CD4-positive, alpha-beta T cell treated with Interleukin-6 for 4 hours (primary cell): ENCODE data around the gene SHC2.

Source experiments
- DNase-seq: peaks from one replicate; pipeline ENCODE4 v3.0.0-alpha.2; 2020; ENCODE audit warnings: mixed read lengths

SHC2 gene

GRCh38 chr19:460877-461720 is at the start of gene SHC2:
Gene SHC2, minus strand, starts transcription at chr19:461033. Its CDS starts 37 bp downstream, at chr19:460996.
- peak; percentile 16 for DNase-seq

- no peak for DNase-seq
Observed at GRCh38 chr19:508204-509150, 47.6 kb upstream of the SHC2 start.

- peak; percentile 89 for DNase-seq
Observed at GRCh38 chr19:507286-508203, 46.7 kb upstream of the SHC2 start, which contains the start of gene TPGS1. Gene TPGS1, plus strand, starts transcription at chr19:507497. Its CDS starts 10 bp downstream, at chr19:507507.

- peak; percentile 95 for DNase-seq
Observed at GRCh38 chr19:506404-507285, 45.8 kb upstream of the SHC2 start.

- no peak for DNase-seq
Observed at GRCh38 chr19:504616-505015, 43.8 kb upstream of the SHC2 start.

- DNase-seq, result no peak
Observed at GRCh38 chr19:501646-502045, 40.8 kb upstream of the SHC2 start.

GRCh38 chr19:498977-499623 is 38.3 kb upstream of the SHC2 start:
- DNase-seq, result no peak

- no peak for DNase-seq
Observed at GRCh38 chr19:498511-498891, 37.7 kb upstream of the SHC2 start.

- DNase-seq, result no peak
Observed at GRCh38 chr19:497869-498510, 37.2 kb upstream of the SHC2 start.

GRCh38 chr19:497491-497868 is 36.6 kb upstream of the SHC2 start:
- no peak for DNase-seq

GRCh38 chr19:496986-497385 is 36.2 kb upstream of the SHC2 start:
- no peak for DNase-seq

GRCh38 chr19:496112-496665 is 35.4 kb upstream of the SHC2 start, which contains the start of gene MADCAM1:
Gene MADCAM1, plus strand, starts transcription at chr19:496486. Its CDS starts 14 bp downstream, at chr19:496500.
- no peak for DNase-seq

- DNase-seq, result peak; percentile 43
Observed at GRCh38 chr19:495402-496111, 34.7 kb upstream of the SHC2 start.

GRCh38 chr19:495081-495401 is 34.2 kb upstream of the SHC2 start:
- DNase-seq, result no peak

GRCh38 chr19:494171-495080 is 33.6 kb upstream of the SHC2 start:
- DNase-seq, result no peak

GRCh38 chr19:493391-494170 is 32.7 kb upstream of the SHC2 start:
- DNase-seq, result no peak

GRCh38 chr19:492091-492531 is 31.3 kb upstream of the SHC2 start:
- no peak for DNase-seq
